Activated naive CD4-positive, alpha-beta T cell treated with anti-CD3 and anti-CD28 coated beads, Interleukin-2, amount 50 U/mL, for 24 hours (primary cell): Measurements from ENCODE around the gene ACACB.

Source experiments
- H3K27ac Mint-ChIP-seq: one replicate; pipeline ENCODE4 v1.8.0; 2021; ENCODE audit warnings: mild to moderate bottlenecking, mixed read lengths
- H3K27me3 Mint-ChIP-seq: one replicate; pipeline ENCODE4 v1.8.0; 2021; ENCODE audit warnings: mixed read lengths
- H3K36me3 Mint-ChIP-seq: one replicate; pipeline ENCODE4 v1.8.0; 2021; ENCODE audit warnings: mixed read lengths
- H3K4me1 Mint-ChIP-seq: one replicate; pipeline ENCODE4 v1.8.0; 2021; ENCODE audit warnings: mixed read lengths
- H3K4me3 Mint-ChIP-seq: one replicate; pipeline ENCODE4 v1.8.0; 2021; ENCODE audit warnings: mild to moderate bottlenecking, mixed read lengths
- H3K9me3 Mint-ChIP-seq: one replicate; pipeline ENCODE4 v1.8.0; 2021; ENCODE audit warnings: mixed read lengths

The ACACB gene

DNA sequence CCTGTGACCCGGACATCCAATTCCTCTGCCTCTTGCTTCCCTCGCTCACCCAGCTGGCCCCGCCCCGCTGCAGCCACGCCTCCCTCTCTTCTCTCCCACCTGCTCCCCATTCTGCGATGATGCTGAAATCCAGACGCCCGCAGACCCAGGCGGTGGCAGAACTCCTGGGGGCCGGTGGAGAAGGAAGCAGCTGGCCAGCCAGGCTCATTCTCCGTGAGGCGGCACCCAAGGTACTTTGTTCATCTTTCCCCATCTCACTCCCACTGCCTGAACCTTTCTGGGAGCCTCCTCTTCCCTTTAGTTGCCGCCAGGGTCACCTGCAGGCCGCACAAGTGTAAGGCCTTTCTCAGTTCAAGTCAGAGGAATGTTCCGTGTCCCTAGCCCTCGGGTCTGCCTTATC is 157.0 kb downstream of the ACACB start:
- Mint-ChIP-seq H3K36me3 (peaks cover 4% of the 10 kb centered on the region), H3K27me3 (no peaks in the 10 kb centered on the region), H3K27ac (no peak overlapping the region), H3K9me3 (peaks cover 7% of the 10 kb centered on the region), H3K4me1 (no peaks in the 10 kb centered on the region), H3K4me3 (no peak overlapping the region)

DNA sequence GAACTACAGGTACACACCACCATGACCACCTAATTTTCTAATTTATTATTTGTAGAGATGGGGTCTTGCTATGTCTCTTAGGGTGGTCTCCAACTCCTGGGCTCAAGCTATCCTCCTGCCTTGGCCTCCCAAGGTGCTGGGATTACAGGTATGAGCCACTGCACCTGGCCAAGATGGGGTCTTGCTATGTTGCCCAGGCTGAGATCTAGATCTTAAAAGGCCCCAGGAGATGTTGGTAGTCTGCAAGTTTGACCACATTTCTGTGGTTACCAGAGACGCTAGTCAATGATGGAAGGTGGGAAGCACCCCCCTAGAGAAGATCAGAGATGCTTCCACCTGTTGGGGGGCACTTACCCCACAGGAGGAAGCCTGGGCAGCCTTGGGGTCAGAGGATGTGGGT is 158.0 kb downstream of the ACACB start:
- H3K9me3 Mint-ChIP-seq = peaks cover 7% of the 10 kb centered on the region
- no peak overlapping the region for H3K4me3 Mint-ChIP-seq
- no peak overlapping the region for H3K27ac Mint-ChIP-seq
- no peaks in the 10 kb centered on the region for H3K4me1 Mint-ChIP-seq
- no peaks in the 10 kb centered on the region for H3K27me3 Mint-ChIP-seq
- peaks cover 4% of the 10 kb centered on the region for H3K36me3 Mint-ChIP-seq

DNA sequence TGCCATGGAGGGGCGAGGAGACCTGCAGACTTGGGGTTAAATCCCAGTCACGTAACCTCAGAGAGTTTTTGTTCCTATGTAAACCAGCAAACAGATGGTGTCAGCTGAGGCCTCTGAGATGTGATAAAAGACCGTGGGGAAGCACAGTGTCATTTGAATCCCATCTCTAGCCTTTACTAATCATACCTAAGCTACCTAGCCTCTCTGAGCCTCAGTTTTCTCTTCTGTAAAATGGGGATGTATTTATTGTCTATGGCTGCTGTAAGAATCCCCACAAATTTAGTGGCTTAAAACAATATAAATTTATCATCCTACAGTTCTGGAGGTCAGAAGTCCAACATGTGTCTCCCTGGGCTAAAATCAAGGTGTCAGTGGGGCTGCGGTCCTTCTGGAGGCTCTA is 158.8 kb downstream of the ACACB start:
- H3K9me3 Mint-ChIP-seq = peaks cover 5% of the 10 kb centered on the region
- peaks cover 4% of the 10 kb centered on the region for H3K36me3 Mint-ChIP-seq
- H3K27ac Mint-ChIP-seq = no peak overlapping the region
- no peaks in the 10 kb centered on the region for H3K4me1 Mint-ChIP-seq
- no peaks in the 10 kb centered on the region for H3K27me3 Mint-ChIP-seq
- no peak overlapping the region for H3K4me3 Mint-ChIP-seq

DNA sequence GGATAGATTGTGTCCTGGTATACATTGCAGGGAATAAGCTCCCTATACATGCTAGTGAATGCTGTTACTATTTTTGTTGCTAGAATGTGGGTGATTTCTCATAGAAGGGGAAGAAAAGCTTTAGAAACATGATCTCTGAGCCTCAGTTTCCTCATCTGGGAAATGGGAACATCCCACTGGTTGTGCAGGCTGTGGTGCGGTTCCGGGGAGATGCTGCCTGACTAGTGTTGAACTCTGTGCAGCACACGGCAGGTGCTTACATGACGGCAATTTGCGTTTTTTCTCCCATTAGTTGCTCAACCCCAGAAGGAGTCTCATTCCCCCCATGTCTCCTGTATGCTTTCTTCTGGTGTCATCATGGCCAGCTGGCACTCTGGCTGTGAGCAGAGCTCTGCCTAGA is 159.8 kb downstream of the ACACB start:
- Mint-ChIP-seq H3K36me3 (no peaks in the 10 kb centered on the region), H3K27ac (no peak overlapping the region), H3K4me1 (no peaks in the 10 kb centered on the region), H3K9me3 (no peaks in the 10 kb centered on the region), H3K4me3 (no peak overlapping the region), H3K27me3 (no peaks in the 10 kb centered on the region)

DNA sequence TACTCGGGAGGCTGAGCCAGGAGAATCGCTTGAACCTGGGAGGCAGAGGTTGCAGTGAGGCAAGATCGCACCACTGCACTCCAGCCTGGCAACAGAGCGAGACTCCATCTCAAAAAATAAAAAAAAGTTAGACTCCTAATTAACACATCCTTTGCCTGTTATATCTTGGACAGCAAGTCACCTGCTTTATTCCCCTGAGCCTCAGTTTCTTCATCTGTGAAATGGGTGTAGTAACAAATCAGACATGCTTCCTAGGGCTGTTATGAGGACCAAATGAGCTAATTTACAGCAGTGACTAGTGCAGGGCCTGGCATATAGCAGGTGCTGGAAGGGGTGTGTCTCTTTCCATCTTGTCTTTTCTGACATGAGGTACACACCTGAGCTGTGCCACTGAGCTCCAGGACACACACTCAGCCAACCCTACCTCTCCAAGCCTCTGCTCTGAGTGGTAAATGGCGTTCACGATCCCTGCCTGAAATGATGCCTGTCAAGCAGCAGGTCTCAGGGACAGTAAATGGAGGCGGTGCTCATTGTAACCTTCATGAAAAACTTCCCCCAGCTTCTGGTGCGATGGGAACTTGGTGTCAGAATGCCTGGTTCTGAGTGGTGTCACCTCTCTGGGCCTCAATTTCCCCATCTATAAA is 161.0 kb downstream of the ACACB start:
- Mint-ChIP-seq H3K4me1 (no peaks in the 10 kb centered on the region), H3K27me3 (no peaks in the 10 kb centered on the region), H3K27ac (no peak overlapping the region), H3K9me3 (no peaks in the 10 kb centered on the region), H3K36me3 (no peaks in the 10 kb centered on the region), H3K4me3 (no peak overlapping the region)

DNA sequence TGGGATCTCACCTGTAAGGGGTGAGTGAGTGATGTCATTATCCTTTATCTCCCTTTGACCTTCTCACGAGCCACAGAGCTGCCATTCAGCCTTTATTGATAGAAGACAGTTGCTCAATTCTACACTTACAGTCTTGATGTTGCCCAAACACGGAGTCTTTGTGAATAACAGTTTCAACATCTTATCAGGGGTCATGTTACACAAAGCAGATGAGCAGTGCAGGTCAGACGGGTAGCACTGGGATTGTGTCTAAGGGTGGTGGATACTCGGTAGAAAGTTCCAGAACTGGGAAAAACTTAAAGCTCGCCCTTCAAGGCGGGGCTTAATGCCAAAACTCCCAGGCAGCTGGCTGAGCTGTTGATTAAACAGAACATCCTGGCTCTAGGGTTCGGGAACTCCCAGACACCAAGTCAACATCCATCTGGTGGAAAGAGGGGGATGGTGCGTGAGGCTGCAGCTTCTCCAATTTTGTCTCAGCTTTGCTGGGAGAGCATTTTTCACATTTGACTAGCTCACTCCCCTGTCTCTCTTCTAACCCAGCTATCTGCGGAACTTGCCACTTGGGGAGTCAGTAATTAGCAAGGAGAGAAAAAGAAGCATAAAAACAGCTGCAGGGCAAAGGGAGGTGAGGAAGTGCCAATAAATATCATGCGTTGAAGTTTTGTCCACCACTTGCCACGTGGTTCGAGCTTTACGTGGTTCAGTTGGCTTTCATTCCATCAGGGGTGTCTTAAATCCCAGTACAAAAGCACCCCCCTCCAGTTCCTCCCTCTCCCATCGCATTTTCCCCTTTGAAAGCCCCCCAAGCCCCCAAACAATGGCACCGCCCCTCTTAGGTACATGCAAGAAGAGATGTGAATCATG is 161.7 kb downstream of the ACACB start:
- H3K4me1 Mint-ChIP-seq = no peaks in the 10 kb centered on the region
- no peaks in the 10 kb centered on the region for H3K27me3 Mint-ChIP-seq
- H3K9me3 Mint-ChIP-seq = no peaks in the 10 kb centered on the region
- no peak overlapping the region for H3K27ac Mint-ChIP-seq
- H3K36me3 Mint-ChIP-seq = no peaks in the 10 kb centered on the region
- no peak overlapping the region for H3K4me3 Mint-ChIP-seq

DNA sequence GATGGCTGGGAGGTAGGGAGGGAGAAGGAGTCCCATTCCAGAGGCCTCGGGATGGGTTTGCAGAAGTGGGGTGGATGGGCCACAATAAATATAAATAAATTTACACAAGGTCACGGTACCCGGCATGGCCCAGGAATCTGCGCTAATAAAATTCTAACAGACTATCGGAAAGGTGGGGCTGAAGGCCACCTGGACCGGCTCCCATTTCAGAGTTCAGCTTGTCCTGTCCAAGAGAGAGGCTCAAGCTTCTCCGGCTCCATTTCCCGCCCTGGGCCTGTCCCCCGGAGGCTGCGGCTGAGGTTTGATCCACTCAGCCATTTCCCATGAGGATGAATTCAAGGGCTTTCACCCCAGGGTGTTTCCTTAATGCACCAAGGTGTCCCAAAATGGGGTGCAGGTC is 162.5 kb downstream of the ACACB start:
- H3K4me3 Mint-ChIP-seq = no peak overlapping the region
- no peaks in the 10 kb centered on the region for H3K36me3 Mint-ChIP-seq
- no peaks in the 10 kb centered on the region for H3K27me3 Mint-ChIP-seq
- no peaks in the 10 kb centered on the region for H3K4me1 Mint-ChIP-seq
- no peaks in the 10 kb centered on the region for H3K9me3 Mint-ChIP-seq
- no peak overlapping the region for H3K27ac Mint-ChIP-seq

DNA sequence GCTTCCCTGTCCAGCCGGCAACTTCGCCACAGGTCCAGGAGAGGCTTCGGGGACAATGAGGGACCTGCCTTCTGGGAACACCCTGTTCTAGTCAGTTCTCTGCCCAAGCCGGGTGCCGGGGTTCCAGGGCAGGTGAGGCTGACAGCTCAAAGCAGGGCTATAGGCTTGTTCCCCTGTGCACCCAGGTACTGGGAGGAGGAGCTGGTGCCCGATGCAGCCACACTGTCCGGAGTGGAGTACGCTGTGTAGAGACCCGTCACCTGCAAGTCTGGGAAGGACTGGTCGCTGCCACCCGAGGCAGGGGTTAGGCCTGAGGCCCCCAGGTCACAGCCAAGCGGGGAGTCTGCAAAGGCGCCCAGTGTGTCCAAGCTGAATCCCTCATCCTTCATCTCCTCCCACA is 163.1 kb downstream of the ACACB start:
- no peak overlapping the region for H3K27ac Mint-ChIP-seq
- H3K4me3 Mint-ChIP-seq = no peak overlapping the region
- no peaks in the 10 kb centered on the region for H3K36me3 Mint-ChIP-seq
- no peaks in the 10 kb centered on the region for H3K27me3 Mint-ChIP-seq
- no peaks in the 10 kb centered on the region for H3K9me3 Mint-ChIP-seq
- H3K4me1 Mint-ChIP-seq = no peaks in the 10 kb centered on the region

DNA sequence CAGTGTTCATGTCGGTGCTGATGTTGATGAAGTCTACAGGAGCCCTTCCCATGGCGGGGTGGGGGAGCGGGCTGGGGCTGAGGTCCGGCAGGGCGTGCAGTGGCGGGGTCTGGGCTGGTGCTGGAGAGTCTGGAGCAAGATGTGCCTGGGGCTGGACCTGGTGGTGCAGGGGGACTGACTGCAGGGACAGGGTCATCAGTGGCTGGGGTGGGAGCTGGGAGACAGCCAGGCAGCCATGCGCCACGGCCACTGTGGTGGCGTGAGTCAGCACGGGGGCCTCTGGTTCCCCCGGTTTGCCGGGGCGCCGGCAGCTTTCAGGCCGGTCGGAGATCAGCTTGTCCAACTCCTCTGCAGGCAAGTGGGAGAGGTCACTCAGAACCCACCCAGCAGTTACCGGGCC is 165.1 kb downstream of the ACACB start:
- Mint-ChIP-seq H3K36me3 (no peaks in the 10 kb centered on the region), H3K4me1 (no peaks in the 10 kb centered on the region), H3K4me3 (no peak overlapping the region), H3K27ac (no peak overlapping the region), H3K27me3 (no peaks in the 10 kb centered on the region), H3K9me3 (no peaks in the 10 kb centered on the region)

DNA sequence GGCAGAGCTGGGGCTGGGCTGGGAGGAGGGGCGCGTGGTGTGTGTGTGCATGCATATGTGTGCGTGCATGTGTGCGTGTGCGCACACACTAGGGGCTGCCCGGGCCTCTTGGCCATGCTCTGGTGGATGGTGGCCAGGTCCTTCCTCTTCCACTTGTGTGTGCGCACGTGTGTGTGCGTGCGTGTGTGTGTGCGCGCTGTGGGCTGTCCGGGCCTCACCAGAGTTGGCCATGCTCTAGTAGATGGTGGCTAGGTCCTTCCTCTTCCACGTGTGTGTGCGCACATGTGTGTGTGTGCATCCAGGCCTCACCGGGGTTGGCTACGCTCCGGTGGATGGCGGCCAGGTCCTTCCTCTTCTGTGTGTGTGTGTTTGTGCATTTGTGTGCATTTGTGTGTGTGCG is 168.0 kb downstream of the ACACB start:
- Mint-ChIP-seq H3K27me3 (no peaks in the 10 kb centered on the region), H3K27ac (no peak overlapping the region), H3K4me1 (no peaks in the 10 kb centered on the region), H3K9me3 (no peaks in the 10 kb centered on the region), H3K36me3 (no peaks in the 10 kb centered on the region), H3K4me3 (no peak overlapping the region)

DNA sequence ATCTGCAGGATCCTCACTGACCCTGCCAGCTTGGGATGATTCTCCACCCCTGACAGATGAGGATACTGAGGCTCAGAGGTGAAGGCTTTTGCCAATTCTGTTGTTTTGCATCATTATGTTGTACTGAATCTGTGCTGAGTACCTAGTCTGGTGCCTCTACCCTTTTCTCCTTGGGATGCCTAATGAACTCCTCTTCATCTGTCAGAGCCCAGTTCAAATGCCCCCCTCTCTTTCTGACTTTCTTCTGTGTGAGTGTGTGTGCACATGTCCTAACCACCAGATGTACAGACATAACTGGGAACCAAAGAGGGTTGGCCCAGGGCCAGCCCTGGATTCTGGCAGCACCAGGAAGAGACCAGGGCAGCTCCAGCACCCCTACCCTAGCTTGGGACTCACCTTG is 169.9 kb downstream of the ACACB start:
- Mint-ChIP-seq H3K27ac (no peak overlapping the region), H3K4me1 (no peaks in the 10 kb centered on the region), H3K36me3 (no peaks in the 10 kb centered on the region), H3K9me3 (no peaks in the 10 kb centered on the region), H3K4me3 (no peak overlapping the region), H3K27me3 (peaks cover 3% of the 10 kb centered on the region)

DNA sequence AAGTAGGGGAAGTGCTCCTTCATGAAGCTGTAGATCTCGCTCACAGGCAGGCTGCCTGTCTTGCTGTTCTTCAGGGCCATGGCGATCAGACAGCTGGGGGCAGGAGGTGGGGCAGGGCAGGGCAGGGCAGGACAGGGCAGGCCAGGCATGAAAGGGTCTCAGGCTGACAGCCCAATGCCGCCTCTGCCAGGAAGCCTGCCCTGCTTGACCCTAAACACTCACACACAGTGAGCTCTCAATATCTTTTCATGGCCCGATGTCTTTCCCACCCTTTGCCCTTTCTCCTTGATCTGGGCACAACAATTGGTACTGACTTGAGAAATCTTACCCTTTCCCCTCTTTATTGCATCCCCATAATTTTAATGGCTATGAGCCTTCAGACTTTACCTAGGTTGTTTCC is 170.3 kb downstream of the ACACB start:
- H3K9me3 Mint-ChIP-seq = no peaks in the 10 kb centered on the region
- no peaks in the 10 kb centered on the region for H3K36me3 Mint-ChIP-seq
- peaks cover 5% of the 10 kb centered on the region for H3K27me3 Mint-ChIP-seq
- no peak overlapping the region for H3K27ac Mint-ChIP-seq
- H3K4me1 Mint-ChIP-seq = no peaks in the 10 kb centered on the region
- H3K4me3 Mint-ChIP-seq = no peak overlapping the region

DNA sequence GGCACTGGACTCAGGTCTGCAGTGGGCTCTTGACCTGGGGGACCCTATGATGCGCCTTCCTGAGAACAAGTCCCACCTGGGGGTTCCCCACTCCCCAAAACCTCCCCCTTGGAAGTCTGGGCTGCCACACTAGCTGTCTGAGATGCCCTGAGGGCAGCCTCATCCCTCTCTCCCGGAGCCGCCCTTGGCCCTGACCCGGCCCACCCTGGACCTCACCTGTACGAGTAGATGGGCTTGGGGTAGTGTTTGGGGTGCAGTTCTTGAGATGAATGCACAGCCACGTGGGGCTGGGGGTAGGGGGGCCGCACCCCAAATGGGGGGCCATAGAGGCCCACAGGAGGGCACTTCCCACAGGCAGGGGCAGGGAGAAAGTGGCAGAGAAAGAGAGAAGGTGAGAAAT is 170.8 kb downstream of the ACACB start:
- no peaks in the 10 kb centered on the region for H3K36me3 Mint-ChIP-seq
- H3K4me3 Mint-ChIP-seq = no peak overlapping the region
- no peak overlapping the region for H3K27ac Mint-ChIP-seq
- peaks cover 6% of the 10 kb centered on the region for H3K27me3 Mint-ChIP-seq
- no peaks in the 10 kb centered on the region for H3K4me1 Mint-ChIP-seq
- no peaks in the 10 kb centered on the region for H3K9me3 Mint-ChIP-seq

DNA sequence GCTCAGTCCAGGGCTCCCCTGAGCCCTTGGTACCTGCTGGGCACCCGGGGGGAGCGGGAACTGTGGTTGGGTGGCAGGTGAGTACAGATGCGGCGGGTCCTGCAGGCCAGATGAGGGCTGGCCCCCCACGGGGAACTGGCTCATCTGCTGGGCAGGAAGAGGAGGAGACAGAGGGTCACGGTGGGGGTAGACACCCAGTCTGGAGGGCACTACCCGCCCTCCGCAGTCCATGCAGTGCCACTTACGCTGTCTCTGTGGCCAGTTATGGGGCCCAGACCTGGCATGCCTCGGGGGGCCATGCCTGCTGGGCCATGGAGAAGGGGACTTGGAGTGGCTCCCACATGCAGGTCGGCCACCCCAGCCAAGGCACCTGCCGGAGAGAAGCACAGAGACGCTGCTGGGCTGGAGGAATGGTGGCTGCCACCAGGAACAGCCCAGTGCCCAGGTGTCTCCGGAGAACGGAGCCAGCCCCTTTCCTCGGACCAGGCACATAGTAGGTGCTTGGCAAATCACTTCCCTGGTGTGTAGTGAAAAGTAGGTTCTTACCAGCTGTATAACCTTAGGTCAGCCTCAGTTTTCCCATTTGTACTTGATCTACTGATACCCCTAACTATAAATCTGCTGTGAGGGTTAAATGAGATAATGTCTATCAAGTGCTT is 171.6 kb downstream of the ACACB start:
- Mint-ChIP-seq H3K4me3 (no peak overlapping the region), H3K4me1 (no peaks in the 10 kb centered on the region), H3K36me3 (no peaks in the 10 kb centered on the region), H3K9me3 (no peaks in the 10 kb centered on the region), H3K27me3 (peaks cover 8% of the 10 kb centered on the region), H3K27ac (no peak overlapping the region)

DNA sequence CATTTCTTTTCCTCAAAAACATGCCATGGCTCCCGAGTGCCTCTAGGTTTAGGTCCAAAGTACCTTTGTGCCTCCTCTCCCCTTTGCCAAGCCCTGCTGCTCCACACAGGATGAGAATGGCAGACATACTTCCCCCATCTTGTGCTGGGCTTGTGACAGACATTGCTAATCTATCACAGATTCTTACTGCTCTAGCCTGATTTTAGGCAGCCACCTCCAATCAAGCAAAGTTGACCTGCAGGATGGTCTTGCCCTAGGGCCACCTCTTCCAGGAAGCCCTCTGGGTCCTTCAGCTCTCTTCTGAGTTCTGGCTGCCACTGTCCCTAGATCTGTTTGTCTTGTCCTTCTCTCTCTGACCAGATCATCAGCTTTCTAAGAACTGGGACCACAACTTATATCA is 172.2 kb downstream of the ACACB start:
- Mint-ChIP-seq H3K36me3 (no peaks in the 10 kb centered on the region), H3K4me3 (no peak overlapping the region), H3K27ac (no peak overlapping the region), H3K4me1 (no peaks in the 10 kb centered on the region), H3K9me3 (no peaks in the 10 kb centered on the region), H3K27me3 (peaks cover 8% of the 10 kb centered on the region)

DNA sequence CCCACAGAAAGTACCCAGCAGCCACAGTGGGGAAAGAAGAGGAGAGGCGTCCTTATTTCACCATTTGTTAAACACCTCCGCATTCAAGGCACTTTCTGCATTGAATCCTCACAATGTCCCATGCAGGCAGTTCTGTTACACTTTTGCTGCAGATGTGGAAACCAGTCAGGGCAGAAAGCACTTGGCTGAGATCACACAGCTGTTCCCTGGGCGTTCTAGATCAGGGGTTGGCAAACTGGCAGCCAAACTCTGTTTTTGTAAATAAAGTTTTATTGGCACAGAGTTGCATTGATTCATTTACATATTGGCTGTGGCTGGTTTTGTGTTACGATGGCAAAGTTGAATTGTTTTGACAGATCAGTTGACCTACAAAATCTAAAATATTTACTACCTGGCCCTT is 172.6 kb downstream of the ACACB start:
- Mint-ChIP-seq H3K9me3 (no peaks in the 10 kb centered on the region), H3K36me3 (no peaks in the 10 kb centered on the region), H3K27ac (no peak overlapping the region)

More for the DNA sequence above, 172.6 kb downstream of the ACACB start:
- Mint-ChIP-seq H3K4me3 (no peak overlapping the region), H3K4me1 (no peaks in the 10 kb centered on the region), H3K27me3 (peaks cover 10% of the 10 kb centered on the region)
